HepG2 (cell line): ENCODE results near the gene BMPR1B. TPM values are rescaled to one million over a fixed set of nuclear protein-coding genes. Genes with fewer than 3 reads are reported as not detected.

Source experiments
- ATAC-seq: fragments of 200-7000 bp; cut with Tn5 transposase; 3 replicates; pipeline ENCODE4 v1.9.1; 2020; ENCODE audit warnings: mild to moderate bottlenecking, moderate library complexity
- BruUV-seq: library from RNA; stranded (reverse); fragments of 400-500 nt; replicated peaks from 2 replicates; lab custom pipeline; 2021; lab: Mats Ljungman, UMichigan
- CTCF ChIA-PET: fragments of 300-600 bp; formaldehyde crosslinking; extraction: SDS; loops from one replicate; lab custom pipeline; 2021; ENCODE audit warnings: low total read pairs, inconsistent platforms, low intra/inter-chr PET ratio; lab: Yijun Ruan, JAX
- POLR2A ChIA-PET: fragments of 350-600 bp; sonication (Branson Sonifier 250); formaldehyde crosslinking; loops from one replicate; lab custom pipeline; 2020; ENCODE audit warnings: antibody characterized with exemption, inconsistent platforms; lab: Yijun Ruan, JAX
- DNase-seq: peaks from one replicate; pipeline ENCODE4 v3.0.0-alpha.2; 2015; ENCODE audit warnings: low spot score
- FAIRE-seq: peaks from 3 replicates; lab custom pipeline; 2011; peaks lifted over from hg19 to GRCh38; lab: Jason Lieb, UNC
- H2AFZ ChIP-seq: one replicate; pipeline ENCODE4 v1.6.1; 2011; ENCODE audit warnings: low read length, inconsistent platforms
- H3K27ac ChIP-seq: fragments of 300-600 bp; 3 replicates; pipeline ENCODE4 v1.8.0; 2011; ENCODE audit warnings: mixed run types, mild to moderate bottlenecking, mixed read lengths, low read length, inconsistent platforms; ENCODE audit not compliant: insufficient read depth; ENCODE audit errors: extremely low read length
- H3K27me3 ChIP-seq, 2 experiments: fragments of 200-600 bp in 1 of 2; 2 replicates in 1 of 2; 3 replicates in 1 of 2; pipeline versions ENCODE4 v1.6.0 to v1.8.0; 2011; ENCODE audit warnings: low read length in 2 of 2, mild to moderate bottlenecking in 2 of 2, moderate library complexity in 2 of 2, inconsistent platforms in 1 of 2; ENCODE audit not compliant: insufficient read depth in 2 of 2, control insufficient read depth in 1 of 2
- H3K36me3 ChIP-seq, 2 experiments: fragments of 200-600 bp in 1 of 2; replicated peaks in 1 of 2; 2 replicates in 1 of 2; 3 replicates in 1 of 2; pipeline versions ENCODE4 v1.5.1 to v1.8.0; 2011; ENCODE audit warnings: low read length in 2 of 2, inconsistent platforms in 1 of 2; ENCODE audit not compliant: insufficient read depth in 2 of 2, control insufficient read depth in 1 of 2
- H3K4me1 ChIP-seq: 2 replicates; pipeline ENCODE4 v1.5.1; 2012; ENCODE audit warnings: low read length, inconsistent platforms; ENCODE audit not compliant: insufficient read depth
- H3K4me2 ChIP-seq: 2 replicates; pipeline ENCODE4 v1.6.0; 2011; ENCODE audit warnings: low read depth, low read length, inconsistent platforms
- H3K4me3 ChIP-seq, 3 experiments: fragments of 200-600 bp in 1 of 3; sonication (generic), shearing (Covaris generic) in 1 of 3; replicated peaks in 1 of 3; 2 replicates each; pipeline ENCODE4 v1.5.1; 2011 to 2016; ENCODE audit warnings: low read length in 3 of 3, inconsistent platforms in 2 of 3, low read depth in 2 of 3, mild to moderate bottlenecking in 2 of 3, control low read depth in 1 of 3, mixed read lengths in 1 of 3; ENCODE audit not compliant: insufficient read depth in 1 of 3
- H3K79me2 ChIP-seq: one replicate; pipeline ENCODE4 v1.6.1; 2011; ENCODE audit warnings: low read length, inconsistent platforms; ENCODE audit not compliant: insufficient read depth
- H3K9ac ChIP-seq: 2 replicates; pipeline ENCODE4 v1.6.0; 2011; ENCODE audit warnings: mild to moderate bottlenecking, low read depth, low read length, inconsistent platforms; ENCODE audit not compliant: insufficient read depth
- H3K9me3 ChIP-seq: 2 replicates; pipeline ENCODE4 v1.5.1; 2012; ENCODE audit warnings: mild to moderate bottlenecking, low read length
- H4K20me1 ChIP-seq: 2 replicates; pipeline ENCODE4 v1.6.0; 2011; ENCODE audit warnings: inconsistent platforms, mild to moderate bottlenecking, low read length, moderate library complexity; ENCODE audit not compliant: insufficient read depth
- HNRNPH1 ChIP-seq: fragments of 200-400 bp; formaldehyde crosslinking; optimal IDR thresholded peaks from 2 replicates; pipeline ENCODE3; 2017; ENCODE audit warnings: mild to moderate bottlenecking, low read depth, low read length
- HNRNPUL1 ChIP-seq: fragments of 200-400 bp; formaldehyde crosslinking; IDR thresholded peaks from 2 replicates; pipeline ENCODE4 v1.6.1; 2017; ENCODE audit warnings: low read depth, mild to moderate bottlenecking, low read length, moderate library complexity
- ONECUT2 ChIP-seq: sonication (generic); formaldehyde crosslinking; IDR thresholded peaks from 2 replicates; pipeline ENCODE4 v1.4.0; 2020; ENCODE audit warnings: missing genetic modification reagents
- U2AF1 ChIP-seq: fragments of 200-400 bp; formaldehyde crosslinking; optimal IDR thresholded peaks from 2 replicates; pipeline ENCODE3; 2017; ENCODE audit warnings: mild to moderate bottlenecking, low read depth, low read length
- ZNF331 ChIP-seq: sonication (generic); formaldehyde crosslinking; IDR thresholded peaks from 2 replicates; pipeline ENCODE4 v1.4.0; 2020; ENCODE audit warnings: missing genetic modification reagents
- ZNF354B ChIP-seq: sonication (generic); formaldehyde crosslinking; IDR thresholded peaks from 2 replicates; pipeline ENCODE4 v1.8.0; 2022; ENCODE audit warnings: mild to moderate bottlenecking, missing genetic modification reagents
- ZNF549 ChIP-seq: sonication (generic); formaldehyde crosslinking; IDR thresholded peaks from 2 replicates; pipeline ENCODE4 v1.5.0; 2020; ENCODE audit warnings: missing genetic modification reagents
- ZNF784 ChIP-seq: sonication (generic); formaldehyde crosslinking; IDR thresholded peaks from 2 replicates; pipeline ENCODE4 v1.5.1; 2020; ENCODE audit warnings: missing genetic modification reagents, mild to moderate bottlenecking, borderline replicate concordance
- WGBS: methylation state at CpG from one replicate; pipeline ENCODE4 v1.1.6; 2017; ENCODE audit warnings: low lambda C conversion rate; 5-methylcytosine and 5-hydroxymethylcytosine counted together
- in situ Hi-C: cut with HindIII; loops from 2 replicates; pipeline ENCODE4 v1.10.0; 2017; ENCODE audit warnings: low pct_unique_long_range_greater_than_20kb; ENCODE audit not compliant: extremely low pct_ligation_motif_present
- intact Hi-C: fragments of 100-400 bp; cut with micrococcal nuclease; formaldehyde crosslinking; loops from one replicate; pipeline ENCODE4 v1.10.0; 2022; ENCODE audit not compliant: unreplicated experiment
- polyA plus RNA-seq, 8 experiments: library from polyadenylated mRNA; depleted of rRNA in 3 of 8; stranded (reverse) in 7 of 8; unstranded in 1 of 8; fragments of >200 nt; fragmentation: Illumina TruSeq in 4 of 8; extraction: Trizol in 4 of 8; gene quantifications; 2 replicates each; pipeline versions ENCODE4 v1.2.1 to v1.2.3, GENCODE V29; 2011 to 2016; ENCODE audit warnings: low read depth in 4 of 8, missing spikeins in 1 of 8, mixed read lengths in 1 of 8; ENCODE audit not compliant: insufficient read depth in 1 of 8
- total RNA-seq, 5 experiments: library from RNA; depleted of rRNA; stranded (reverse); fragments of >200 nt; fragmentation: Illumina TruSeq; extraction: Trizol; gene quantifications; 2 replicates each; pipeline ENCODE4 v1.2.3, GENCODE V29; 2016; ENCODE audit warnings: low read depth in 1 of 5
- TF ChIP-seq, protein P1 (sequence below): sonication (generic); formaldehyde crosslinking; conservative IDR thresholded peaks from 2 replicates; pipeline ENCODE4 v1.4.0; 2020; ENCODE audit warnings: missing genetic modification reagents
- TF ChIP-seq, protein P2 (sequence below): fragments of 450-650 bp; IDR thresholded peaks from 2 replicates; pipeline ENCODE4 v1.6.1; 2017; ENCODE audit warnings: mild to moderate bottlenecking

The BMPR1B gene
- total and polyA plus RNA-seq, 2 of the 13 experiments (the other 11 are each of a cell fraction or from before 2014, with no cell fraction given): 0.07 TPM; not detected in 1

GRCh38 chr4:94917146-94917545 lies 159.4 kb downstream of the BMPR1B start:
- FAIRE-seq: no peak
- 0% methylated on average over 2 of the region's 2 CpGs for WGBS
- intact Hi-C loops (no loop called here), in situ Hi-C loops (no loop called here)
- Histone ChIP-seq H3K4me2 (no peak overlapping the region), H3K27me3 (no peaks in the 10 kb centered on the region), H3K4me1 (no peaks in the 10 kb centered on the region), H2AFZ (no peak overlapping the region), H3K27ac (no peak overlapping the region), H3K36me3 (no peaks in the 10 kb centered on the region), H3K9ac (no peak overlapping the region), H3K4me3 (no peak overlapping the region), H3K79me2 (no peaks in the 10 kb centered on the region), H4K20me1 (no peaks in the 10 kb centered on the region), H3K9me3 (no peaks in the 10 kb centered on the region)
- no peak for ATAC-seq
- ChIA-PET CTCF (no interaction called here), POLR2A (no interaction called here)
- TF ChIP-seq ONECUT2 (CRISPR knock-in tag) (no peak), HNRNPH1 (no peak), HNRNPUL1 (no peak), ZNF354B (CRISPR knock-in tag) (no peak), ZNF784 (CRISPR knock-in tag) (no peak), U2AF1 (no peak), ZNF549 (no peak), ZNF331 (no peak)
- TF ChIP-seq, protein P1, sequence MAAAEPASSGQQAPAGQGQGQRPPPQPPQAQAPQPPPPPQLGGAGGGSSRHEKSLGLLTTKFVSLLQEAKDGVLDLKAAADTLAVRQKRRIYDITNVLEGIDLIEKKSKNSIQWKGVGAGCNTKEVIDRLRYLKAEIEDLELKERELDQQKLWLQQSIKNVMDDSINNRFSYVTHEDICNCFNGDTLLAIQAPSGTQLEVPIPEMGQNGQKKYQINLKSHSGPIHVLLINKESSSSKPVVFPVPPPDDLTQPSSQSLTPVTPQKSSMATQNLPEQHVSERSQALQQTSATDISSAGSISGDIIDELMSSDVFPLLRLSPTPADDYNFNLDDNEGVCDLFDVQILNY (CRISPR knock-in tag): no peak
- TF ChIP-seq, protein P2, sequence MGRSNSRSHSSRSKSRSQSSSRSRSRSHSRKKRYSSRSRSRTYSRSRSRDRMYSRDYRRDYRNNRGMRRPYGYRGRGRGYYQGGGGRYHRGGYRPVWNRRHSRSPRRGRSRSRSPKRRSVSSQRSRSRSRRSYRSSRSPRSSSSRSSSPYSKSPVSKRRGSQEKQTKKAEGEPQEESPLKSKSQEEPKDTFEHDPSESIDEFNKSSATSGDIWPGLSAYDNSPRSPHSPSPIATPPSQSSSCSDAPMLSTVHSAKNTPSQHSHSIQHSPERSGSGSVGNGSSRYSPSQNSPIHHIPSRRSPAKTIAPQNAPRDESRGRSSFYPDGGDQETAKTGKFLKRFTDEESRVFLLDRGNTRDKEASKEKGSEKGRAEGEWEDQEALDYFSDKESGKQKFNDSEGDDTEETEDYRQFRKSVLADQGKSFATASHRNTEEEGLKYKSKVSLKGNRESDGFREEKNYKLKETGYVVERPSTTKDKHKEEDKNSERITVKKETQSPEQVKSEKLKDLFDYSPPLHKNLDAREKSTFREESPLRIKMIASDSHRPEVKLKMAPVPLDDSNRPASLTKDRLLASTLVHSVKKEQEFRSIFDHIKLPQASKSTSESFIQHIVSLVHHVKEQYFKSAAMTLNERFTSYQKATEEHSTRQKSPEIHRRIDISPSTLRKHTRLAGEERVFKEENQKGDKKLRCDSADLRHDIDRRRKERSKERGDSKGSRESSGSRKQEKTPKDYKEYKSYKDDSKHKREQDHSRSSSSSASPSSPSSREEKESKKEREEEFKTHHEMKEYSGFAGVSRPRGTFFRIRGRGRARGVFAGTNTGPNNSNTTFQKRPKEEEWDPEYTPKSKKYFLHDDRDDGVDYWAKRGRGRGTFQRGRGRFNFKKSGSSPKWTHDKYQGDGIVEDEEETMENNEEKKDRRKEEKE: no peak
- DNase-seq: no peak
- no TSS peak for BruUV-seq
